ENCODE results near the gene CDKAL1.

DNA sequence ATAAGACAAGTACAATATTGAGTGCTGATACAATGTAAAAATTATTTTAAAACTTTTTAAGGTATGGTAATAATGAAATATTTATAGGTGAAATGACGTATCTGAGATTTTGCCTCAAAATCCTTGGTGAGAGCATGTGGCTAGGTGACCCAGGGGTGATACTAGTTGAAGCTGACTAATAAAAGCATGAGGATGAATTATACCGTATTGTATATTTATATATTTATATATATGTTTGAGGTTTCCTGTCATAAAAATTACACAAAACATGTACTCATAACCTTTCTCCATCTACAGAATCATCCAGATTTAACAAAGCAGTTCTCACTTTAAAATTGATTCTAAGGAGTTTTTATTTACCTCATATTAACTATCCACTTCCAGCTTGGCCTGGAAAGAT, 358.1 kb downstream of the CDKAL1 start:
- TF ChIP-seq, protein P1, sequence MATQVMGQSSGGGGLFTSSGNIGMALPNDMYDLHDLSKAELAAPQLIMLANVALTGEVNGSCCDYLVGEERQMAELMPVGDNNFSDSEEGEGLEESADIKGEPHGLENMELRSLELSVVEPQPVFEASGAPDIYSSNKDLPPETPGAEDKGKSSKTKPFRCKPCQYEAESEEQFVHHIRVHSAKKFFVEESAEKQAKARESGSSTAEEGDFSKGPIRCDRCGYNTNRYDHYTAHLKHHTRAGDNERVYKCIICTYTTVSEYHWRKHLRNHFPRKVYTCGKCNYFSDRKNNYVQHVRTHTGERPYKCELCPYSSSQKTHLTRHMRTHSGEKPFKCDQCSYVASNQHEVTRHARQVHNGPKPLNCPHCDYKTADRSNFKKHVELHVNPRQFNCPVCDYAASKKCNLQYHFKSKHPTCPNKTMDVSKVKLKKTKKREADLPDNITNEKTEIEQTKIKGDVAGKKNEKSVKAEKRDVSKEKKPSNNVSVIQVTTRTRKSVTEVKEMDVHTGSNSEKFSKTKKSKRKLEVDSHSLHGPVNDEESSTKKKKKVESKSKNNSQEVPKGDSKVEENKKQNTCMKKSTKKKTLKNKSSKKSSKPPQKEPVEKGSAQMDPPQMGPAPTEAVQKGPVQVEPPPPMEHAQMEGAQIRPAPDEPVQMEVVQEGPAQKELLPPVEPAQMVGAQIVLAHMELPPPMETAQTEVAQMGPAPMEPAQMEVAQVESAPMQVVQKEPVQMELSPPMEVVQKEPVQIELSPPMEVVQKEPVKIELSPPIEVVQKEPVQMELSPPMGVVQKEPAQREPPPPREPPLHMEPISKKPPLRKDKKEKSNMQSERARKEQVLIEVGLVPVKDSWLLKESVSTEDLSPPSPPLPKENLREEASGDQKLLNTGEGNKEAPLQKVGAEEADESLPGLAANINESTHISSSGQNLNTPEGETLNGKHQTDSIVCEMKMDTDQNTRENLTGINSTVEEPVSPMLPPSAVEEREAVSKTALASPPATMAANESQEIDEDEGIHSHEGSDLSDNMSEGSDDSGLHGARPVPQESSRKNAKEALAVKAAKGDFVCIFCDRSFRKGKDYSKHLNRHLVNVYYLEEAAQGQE (IDR thresholded peaks at IDR 0.05) = no peak
- TF ChIP-seq, protein P2, sequence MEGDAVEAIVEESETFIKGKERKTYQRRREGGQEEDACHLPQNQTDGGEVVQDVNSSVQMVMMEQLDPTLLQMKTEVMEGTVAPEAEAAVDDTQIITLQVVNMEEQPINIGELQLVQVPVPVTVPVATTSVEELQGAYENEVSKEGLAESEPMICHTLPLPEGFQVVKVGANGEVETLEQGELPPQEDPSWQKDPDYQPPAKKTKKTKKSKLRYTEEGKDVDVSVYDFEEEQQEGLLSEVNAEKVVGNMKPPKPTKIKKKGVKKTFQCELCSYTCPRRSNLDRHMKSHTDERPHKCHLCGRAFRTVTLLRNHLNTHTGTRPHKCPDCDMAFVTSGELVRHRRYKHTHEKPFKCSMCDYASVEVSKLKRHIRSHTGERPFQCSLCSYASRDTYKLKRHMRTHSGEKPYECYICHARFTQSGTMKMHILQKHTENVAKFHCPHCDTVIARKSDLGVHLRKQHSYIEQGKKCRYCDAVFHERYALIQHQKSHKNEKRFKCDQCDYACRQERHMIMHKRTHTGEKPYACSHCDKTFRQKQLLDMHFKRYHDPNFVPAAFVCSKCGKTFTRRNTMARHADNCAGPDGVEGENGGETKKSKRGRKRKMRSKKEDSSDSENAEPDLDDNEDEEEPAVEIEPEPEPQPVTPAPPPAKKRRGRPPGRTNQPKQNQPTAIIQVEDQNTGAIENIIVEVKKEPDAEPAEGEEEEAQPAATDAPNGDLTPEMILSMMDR (IDR thresholded peaks at IDR 0.05; ENCODE audit: low read depth, low read length, missing input control) = no peak
- TF ChIP-seq FOXA1 (IDR thresholded peaks at IDR 0.05) (no peak), JUND (IDR thresholded peaks at IDR 0.05) (no peak), ZBTB33 (IDR thresholded peaks at IDR 0.05) (no peak), YY1 (IDR thresholded peaks at IDR 0.05) (no peak), MAX (IDR thresholded peaks at IDR 0.05) (no peak)

All from liver (tissue), 3 donors.